PC-9 (cell line): ENCODE results near the gene ERVV-1.

Experiments used
- CTCF ChIP-seq: fragments of 200-600 bp; sonication (generic); conservative IDR thresholded peaks from 2 replicates; pipeline ENCODE4 v1.6.1; 2017; ENCODE audit warnings: mixed run types, antibody characterized with exemption, mild to moderate bottlenecking, moderate library complexity
- EZH2 ChIP-seq: fragments of 200-600 bp; sonication (generic); IDR thresholded peaks from 2 replicates; pipeline ENCODE4 v1.8.0; 2017; ENCODE audit warnings: antibody characterized with exemption, low read depth

GRCh38 chr19:52992109-52993004, 21.4 kb upstream of the ERVV-1 start:
- TF ChIP-seq CTCF (no peak), EZH2 (no peak)
